Upper lobe of right lung (tissue), 1 donor: Measurements from ENCODE around the gene IFNK. TPM values are rescaled to one million over a fixed set of nuclear protein-coding genes. Genes with fewer than 3 reads are reported as not detected.
A peak's percentile ranks its signal among the peaks of the same experiment; 100 is the strongest.

Experiments used
- ATAC-seq: fragments of 200-7000 bp; cut with Tn5 transposase; one replicate; pipeline ENCODE4 v1.9.1; 2020; ENCODE audit warnings: mild to moderate bottlenecking, moderate library complexity
- DNase-seq: peaks from one replicate; pipeline ENCODE4 v3.0.0-alpha.2; 2020
- H3K27ac ChIP-seq: fragments of 200-600 bp; one replicate; pipeline ENCODE4 v1.8.0; 2022
- H3K27me3 ChIP-seq: fragments of 200-600 bp; one replicate; pipeline ENCODE4 v1.8.0; 2022; ENCODE audit warnings: mild to moderate bottlenecking
- H3K36me3 ChIP-seq: fragments of 200-600 bp; one replicate; pipeline ENCODE4 v1.8.0; 2022
- H3K4me1 ChIP-seq: fragments of 200-600 bp; one replicate; pipeline ENCODE4 v1.8.0; 2022
- H3K4me3 ChIP-seq: fragments of 200-600 bp; one replicate; pipeline ENCODE4 v1.8.0; 2022; ENCODE audit warnings: mild to moderate bottlenecking
- H3K9me3 ChIP-seq: fragments of 200-600 bp; one replicate; pipeline ENCODE4 v1.8.0; 2022
- CTCF ChIP-seq: fragments of 200-600 bp; IDR thresholded peaks from one replicate; pipeline ENCODE4 v1.8.0; 2022; ENCODE audit warnings: antibody characterized with exemption
- intact Hi-C: fragments of 100-400 bp; cut with DNase I; formaldehyde crosslinking; loops from one replicate; pipeline ENCODE4 v1.11.0; 2022
- total RNA-seq: library from RNA; stranded (reverse); fragmentation: NEBNext Ultra II Directional; extraction: Animal tissue kit (Norgen Biotek cat#: 25700); gene quantifications from one replicate; pipeline ENCODE4 v1.2.1, GENCODE V29; 2021
- donor health status: DM: no; HTN: yes; CAD: no; lungs with severe emphysema.

The IFNK gene
- total RNA-seq, 1 donor from 2014 or later = not detected

DNA sequence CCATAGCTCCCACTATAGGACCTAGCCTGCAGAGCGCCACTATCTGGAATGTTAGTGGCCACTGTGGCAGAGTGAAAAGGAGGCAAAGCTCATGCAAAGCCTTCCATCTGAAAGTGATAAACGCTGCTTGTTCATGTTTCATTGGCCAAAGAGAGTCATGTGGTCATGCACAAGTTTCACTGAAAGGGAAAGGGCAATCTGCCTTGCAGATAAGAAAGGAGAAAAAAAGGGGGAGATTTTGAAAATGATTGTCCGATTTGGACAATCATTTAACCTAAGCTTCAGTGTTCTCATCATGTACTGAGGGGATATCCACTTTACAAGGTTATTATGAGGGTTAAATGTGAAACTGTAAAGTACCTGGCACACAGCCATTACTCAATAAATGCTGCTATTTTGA, 14.6 kb downstream of the IFNK start:
- no peaks in the 10 kb centered on the region for H3K36me3 ChIP-seq
- no peak overlapping the region for H3K4me3 ChIP-seq
- DNase-seq = no peak
- peaks cover 32% of the 10 kb centered on the region for H3K4me1 ChIP-seq
- H3K27me3 ChIP-seq = no peaks in the 10 kb centered on the region
- intact Hi-C loops = no loop called here
- no peaks in the 10 kb centered on the region for H3K9me3 ChIP-seq
- ATAC-seq = no peak
- TF ChIP-seq CTCF = no peak
- H3K27ac ChIP-seq = no peak overlapping the region

- ATAC-seq (peak; percentile 62), DNase-seq (no peak)
- peaks cover 22% of the 10 kb centered on the region for H3K4me1 ChIP-seq
- no peaks in the 10 kb centered on the region for H3K27me3 ChIP-seq
- no peaks in the 10 kb centered on the region for H3K9me3 ChIP-seq
- intact Hi-C loops = no loop called here
- H3K36me3 ChIP-seq = peaks cover 8% of the 10 kb centered on the region
- TF ChIP-seq CTCF = no peak
- no peak overlapping the region for H3K4me3 ChIP-seq
- H3K27ac ChIP-seq = peak overlapping the region; percentile 25
Observed at GRCh38 chr9:27539479-27540441, 15.7 kb downstream of the IFNK start.

DNA sequence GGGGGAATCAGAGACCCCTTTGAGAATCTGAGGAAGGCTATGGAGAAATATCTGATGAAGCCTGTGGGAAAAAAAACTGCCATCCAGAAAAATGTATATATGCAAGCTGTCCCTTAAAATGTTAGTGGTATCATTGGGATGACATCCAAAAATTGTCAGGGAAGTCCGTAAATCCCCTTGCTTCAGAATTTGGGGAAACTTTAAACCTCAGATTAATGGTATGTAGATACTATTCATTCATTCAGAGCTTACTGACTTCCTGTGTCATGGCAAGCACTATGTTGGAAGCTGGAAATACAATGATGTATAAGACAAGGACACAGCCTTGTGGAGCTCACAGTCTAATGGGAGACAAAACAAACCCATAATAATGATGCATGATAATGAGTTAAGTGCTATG, 16.4 kb downstream of the IFNK start:
- Histone ChIP-seq H3K4me1 (peaks cover 21% of the 10 kb centered on the region), H3K9me3 (no peaks in the 10 kb centered on the region), H3K4me3 (no peak overlapping the region), H3K36me3 (peaks cover 8% of the 10 kb centered on the region), H3K27ac (no peak overlapping the region), H3K27me3 (no peaks in the 10 kb centered on the region)
- no peak for TF ChIP-seq CTCF
- ATAC-seq = no peak
- intact Hi-C loops = no loop called here
- DNase-seq = no peak

DNA sequence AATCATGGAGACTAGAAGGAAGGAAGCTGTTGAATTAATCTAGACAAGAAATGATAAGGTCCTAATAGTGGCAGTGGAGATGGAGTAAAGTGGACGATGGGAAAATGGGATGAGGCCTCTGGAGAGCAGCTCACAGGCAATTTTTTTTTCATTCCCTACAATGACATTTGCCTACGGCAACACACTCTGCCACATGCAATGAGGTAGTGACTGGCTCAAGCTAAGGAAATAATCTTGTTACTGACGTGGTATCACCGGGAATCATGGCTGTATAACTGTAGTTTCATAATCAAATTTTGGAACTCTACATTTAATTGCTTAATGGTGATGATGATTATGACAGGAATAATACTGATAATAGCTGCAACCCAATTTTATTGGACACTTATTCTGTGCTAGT, 17.6 kb downstream of the IFNK start:
- Histone ChIP-seq H3K36me3 (peaks cover 8% of the 10 kb centered on the region), H3K9me3 (no peaks in the 10 kb centered on the region), H3K27me3 (no peaks in the 10 kb centered on the region), H3K4me1 (peaks cover 21% of the 10 kb centered on the region), H3K4me3 (no peak overlapping the region), H3K27ac (no peak overlapping the region)
- no peak for DNase-seq
- intact Hi-C loops = no loop called here
- no peak for TF ChIP-seq CTCF
- no peak for ATAC-seq

DNA sequence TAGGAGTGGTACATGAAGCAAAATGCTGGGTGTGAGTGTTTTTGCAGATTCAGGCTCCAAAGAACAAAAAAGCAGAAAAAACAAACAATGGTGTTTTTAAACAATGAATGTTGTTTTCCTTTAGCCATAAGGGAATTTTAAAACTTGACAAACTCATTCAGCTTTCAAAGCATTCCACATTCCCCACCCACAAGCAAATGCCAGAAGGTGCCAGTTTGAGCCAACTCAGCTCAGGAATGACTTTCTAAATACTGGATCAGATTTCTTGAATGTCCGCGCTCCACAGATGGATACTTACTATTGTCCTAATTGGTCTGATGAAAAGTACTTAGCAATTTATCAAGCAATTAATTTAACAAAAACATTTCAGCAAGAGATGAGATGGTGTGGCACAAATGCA, 18.4 kb downstream of the IFNK start:
- no peak for DNase-seq
- H3K27me3 ChIP-seq = no peaks in the 10 kb centered on the region
- no peak overlapping the region for H3K4me3 ChIP-seq
- H3K4me1 ChIP-seq = peaks cover 21% of the 10 kb centered on the region
- H3K36me3 ChIP-seq = peaks cover 8% of the 10 kb centered on the region
- H3K27ac ChIP-seq = no peak overlapping the region
- no peaks in the 10 kb centered on the region for H3K9me3 ChIP-seq
- no peak for TF ChIP-seq CTCF
- intact Hi-C loops = no loop called here
- no peak for ATAC-seq
